Adrenal gland (tissue), 12 donors: ENCODE results near the gene KLK2. TPM values are rescaled to one million over a fixed set of nuclear protein-coding genes. Genes with fewer than 3 reads are reported as not detected.

ENCODE experiments used
- DNase-seq, 7 donors: peaks; one replicate each; pipeline ENCODE4 v3.0.0-alpha.2; 2019 to 2020
- H3K27ac ChIP-seq, 5 donors: fragments of 200-600 bp; sonication (generic) in 4 of 5; 1 replicate in 3 of 5; 2 replicates in 2 of 5; pipeline versions ENCODE4 v1.5.1 to v1.8.0; 2016 to 2020; ENCODE audit warnings: mild to moderate bottlenecking in 1 of 5
- H3K27me3 ChIP-seq: fragments of 200-600 bp; 2 replicates; pipeline ENCODE4 v1.8.0; 2021
- H3K36me3 ChIP-seq, 2 donors: fragments of 200-600 bp; replicated peaks in 1 of 2; 1 replicate in 1 of 2; 2 replicates in 1 of 2; pipeline versions ENCODE4 v1.5.1 to v1.8.0; 2018 to 2022
- H3K4me1 ChIP-seq, 2 donors: fragments of 200-600 bp; replicated peaks in 1 of 2; 1 replicate in 1 of 2; 2 replicates in 1 of 2; pipeline versions ENCODE4 v1.5.1 to v1.8.0; 2018 to 2021
- H3K4me3 ChIP-seq, 4 donors: fragments of 200-600 bp; sonication (generic) in 3 of 4; one replicate each; pipeline ENCODE4 v1.5.1; 2016 to 2018
- H3K9me3 ChIP-seq, 3 donors: fragments of 200-600 bp; sonication (generic) in 1 of 3; replicated peaks in 1 of 3; 1 replicate in 2 of 3; 2 replicates in 1 of 3; pipeline versions ENCODE4 v1.5.1 to v1.8.0; 2016 to 2021
- POLR2A ChIP-seq, 2 donors: fragments of 450-650 bp; IDR thresholded peaks; one replicate each; pipeline ENCODE4 v1.6.1; 2017; ENCODE audit warnings: antibody characterized with exemption in 2 of 2, mild to moderate bottlenecking in 2 of 2, moderate library complexity in 1 of 2
- WGBS, 4 donors: extraction: QIAGEN DNeasy Blood & Tissue Kit in 2 of 4; methylation state at CpG; one replicate each; pipeline versions ENCODE4 v1.1.5 to v1.1.7; 2013 to 2017; 5-methylcytosine and 5-hydroxymethylcytosine counted together
- intact Hi-C, 2 donors: fragments of 100-400 bp; cut with DNase I; formaldehyde crosslinking; loops; one replicate each; pipeline versions ENCODE4 v1.14.1 to v1.15.0; 2022 to 2023
- polyA plus RNA-seq, 3 donors: library from polyadenylated mRNA; stranded (reverse); fragments of 200-250 nt in 2 of 3; fragments of 350-450 nt in 1 of 3; fragmentation: Illumina TruSeq in 1 of 3; extraction: RNeasy Lipid Tissue Mini Kit (QIAGEN cat#74804) in 1 of 3; gene quantifications; one replicate each; pipeline ENCODE4 v1.2.3, GENCODE V29; 2013 to 2014
- total RNA-seq, 9 donors: library from RNA; depleted of rRNA in 4 of 9; stranded (reverse); fragments of >200 nt in 4 of 9; fragments of 120-200 nt in 1 of 9; fragmentation: NEBNext Ultra II Directional in 1 of 9; extraction: Animal tissue kit (Norgen Biotek cat#: 25700) in 1 of 9; gene quantifications; one replicate each; pipeline versions ENCODE4 v1.1.0 to v1.2.4, GENCODE V29; 2013 to 2023
- TF ChIP-seq, protein P1 (sequence below), 6 experiments: fragments of 450-650 bp in 4 of 6; fragments of 200-600 bp in 2 of 6; sonication (generic) in 1 of 6; IDR thresholded peaks; 1 replicate in 5 of 6; 2 replicates in 1 of 6; pipeline versions ENCODE4 v1.5.1 to v1.8.0; 2016 to 2021; ENCODE audit warnings: antibody characterized with exemption in 6 of 6, mild to moderate bottlenecking in 2 of 6, moderate library complexity in 1 of 6
- donor health status: healthy with polysubstance abuse.
- donor health status: Bipolar disorder and iron deficiency.
- donor health status: DM: yes; HTN: yes; CAD: no.
- donor health status: DM: no; HTN: no; CAD: no.
- donor health status: DM: no; HTN: no; CAD: no.
- donor health status: DM: yes; HTN: yes; CAD: no.

Gene KLK2
- total and polyA plus RNA-seq, 12 donors, result 0.20 to 0.61 TPM; not detected in 10

DNA sequence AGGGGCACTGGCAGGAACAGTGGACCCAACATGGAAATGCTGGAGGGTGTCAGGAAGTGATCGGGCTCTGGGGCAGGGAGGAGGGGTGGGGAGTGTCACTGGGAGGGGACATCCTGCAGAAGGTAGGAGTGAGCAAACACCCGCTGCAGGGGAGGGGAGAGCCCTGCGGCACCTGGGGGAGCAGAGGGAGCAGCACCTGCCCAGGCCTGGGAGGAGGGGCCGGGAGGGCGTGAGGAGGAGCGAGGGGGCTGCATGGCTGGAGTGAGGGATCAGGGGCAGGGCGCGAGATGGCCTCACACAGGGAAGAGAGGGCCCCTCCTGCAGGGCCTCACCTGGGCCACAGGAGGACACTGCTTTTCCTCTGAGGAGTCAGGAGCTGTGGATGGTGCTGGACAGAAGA, 4.1 kb downstream of the KLK2 start:
- DNase-seq, result no peak
- intact Hi-C loops, result no loop called here
- TF ChIP-seq POLR2A (IDR thresholded peaks at IDR 0.05), result no peak
- TF ChIP-seq, protein P1, sequence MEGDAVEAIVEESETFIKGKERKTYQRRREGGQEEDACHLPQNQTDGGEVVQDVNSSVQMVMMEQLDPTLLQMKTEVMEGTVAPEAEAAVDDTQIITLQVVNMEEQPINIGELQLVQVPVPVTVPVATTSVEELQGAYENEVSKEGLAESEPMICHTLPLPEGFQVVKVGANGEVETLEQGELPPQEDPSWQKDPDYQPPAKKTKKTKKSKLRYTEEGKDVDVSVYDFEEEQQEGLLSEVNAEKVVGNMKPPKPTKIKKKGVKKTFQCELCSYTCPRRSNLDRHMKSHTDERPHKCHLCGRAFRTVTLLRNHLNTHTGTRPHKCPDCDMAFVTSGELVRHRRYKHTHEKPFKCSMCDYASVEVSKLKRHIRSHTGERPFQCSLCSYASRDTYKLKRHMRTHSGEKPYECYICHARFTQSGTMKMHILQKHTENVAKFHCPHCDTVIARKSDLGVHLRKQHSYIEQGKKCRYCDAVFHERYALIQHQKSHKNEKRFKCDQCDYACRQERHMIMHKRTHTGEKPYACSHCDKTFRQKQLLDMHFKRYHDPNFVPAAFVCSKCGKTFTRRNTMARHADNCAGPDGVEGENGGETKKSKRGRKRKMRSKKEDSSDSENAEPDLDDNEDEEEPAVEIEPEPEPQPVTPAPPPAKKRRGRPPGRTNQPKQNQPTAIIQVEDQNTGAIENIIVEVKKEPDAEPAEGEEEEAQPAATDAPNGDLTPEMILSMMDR (IDR thresholded peaks at IDR 0.05), result no peak
- Histone ChIP-seq H3K4me1 (no peaks in the 10 kb centered on the region), H3K4me3 (no peak overlapping the region), H3K27ac (no peak overlapping the region), H3K27me3 (no peaks in the 10 kb centered on the region), H3K9me3 (no peaks in the 10 kb centered on the region), H3K36me3 (no peaks in the 10 kb centered on the region)
- 49 to 72% (median 54%) methylated on average over 8 of the region's 8 CpGs for WGBS, 4 donors

DNA sequence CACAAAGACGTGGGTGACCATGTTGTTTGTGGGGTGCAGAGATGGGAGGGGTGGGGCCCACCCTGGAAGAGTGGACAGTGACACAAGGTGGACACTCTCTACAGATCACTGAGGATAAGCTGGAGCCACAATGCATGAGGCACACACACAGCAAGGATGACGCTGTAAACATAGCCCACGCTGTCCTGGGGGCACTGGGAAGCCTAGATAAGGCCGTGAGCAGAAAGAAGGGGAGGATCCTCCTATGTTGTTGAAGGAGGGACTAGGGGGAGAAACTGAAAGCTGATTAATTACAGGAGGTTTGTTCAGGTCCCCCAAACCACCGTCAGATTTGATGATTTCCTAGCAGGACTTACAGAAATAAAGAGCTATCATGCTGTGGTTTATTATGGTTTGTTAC, 5.6 kb downstream of the KLK2 start:
- Histone ChIP-seq H3K9me3 (no peaks in the 10 kb centered on the region), H3K27ac (no peak overlapping the region), H3K27me3 (no peaks in the 10 kb centered on the region), H3K4me1 (no peaks in the 10 kb centered on the region), H3K36me3 (no peaks in the 10 kb centered on the region), H3K4me3 (no peak overlapping the region)
- 54 to 70% (median 67%) methylated on average over 5 of the region's 5 CpGs for WGBS, 4 donors
- no peak for TF ChIP-seq POLR2A (IDR thresholded peaks at IDR 0.05)
- TF ChIP-seq, protein P1 (IDR thresholded peaks at IDR 0.05), result no peak
- intact Hi-C loops, result no loop called here
- no peak for DNase-seq

DNA sequence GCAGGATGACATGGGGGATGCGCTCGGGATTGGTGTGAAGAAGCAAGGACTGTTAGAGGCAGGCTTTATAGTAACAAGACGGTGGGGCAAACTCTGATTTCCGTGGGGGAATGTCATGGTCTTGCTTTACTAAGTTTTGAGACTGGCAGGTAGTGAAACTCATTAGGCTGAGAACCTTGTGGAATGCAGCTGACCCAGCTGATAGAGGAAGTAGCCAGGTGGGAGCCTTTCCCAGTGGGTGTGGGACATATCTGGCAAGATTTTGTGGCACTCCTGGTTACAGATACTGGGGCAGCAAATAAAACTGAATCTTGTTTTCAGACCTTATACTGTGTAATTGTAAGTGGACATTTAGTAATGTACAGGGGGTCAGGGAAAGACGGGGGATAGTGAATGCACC, 7.0 kb downstream of the KLK2 start:
- no peaks in the 10 kb centered on the region for H3K4me1 ChIP-seq
- intact Hi-C loops, result no loop called here
- TF ChIP-seq, protein P1 (IDR thresholded peaks at IDR 0.05), result no peak
- TF ChIP-seq POLR2A (IDR thresholded peaks at IDR 0.05), result no peak
- no peaks in the 10 kb centered on the region for H3K27me3 ChIP-seq
- DNase-seq, result no peak
- no peaks in the 10 kb centered on the region for H3K9me3 ChIP-seq
- H3K27ac ChIP-seq, result no peak overlapping the region
- no peaks in the 10 kb centered on the region for H3K36me3 ChIP-seq
- no peak overlapping the region for H3K4me3 ChIP-seq
- 75 to 85% (median 80%) methylated on average over 5 of the region's 5 CpGs for WGBS, 4 donors

DNA sequence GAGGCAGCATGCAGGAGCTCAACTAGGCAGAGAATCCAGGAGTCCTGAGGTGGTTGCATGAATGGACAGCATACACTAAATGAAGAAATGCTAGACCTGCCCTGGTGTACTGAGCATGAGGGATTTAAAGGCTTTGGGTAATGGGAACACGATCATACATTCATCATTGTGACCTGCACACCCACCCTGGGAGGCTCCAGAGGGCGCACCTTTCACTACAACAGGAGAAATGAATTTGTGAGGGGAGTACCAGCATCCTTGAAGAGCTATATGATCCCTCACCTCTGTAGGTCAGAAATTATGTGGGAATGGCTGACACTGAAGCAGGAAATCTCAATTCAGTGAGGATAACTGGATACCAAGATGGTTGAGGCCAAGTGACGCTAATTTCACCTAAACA, 8.9 kb downstream of the KLK2 start:
- Histone ChIP-seq H3K27me3 (no peaks in the 10 kb centered on the region), H3K9me3 (no peaks in the 10 kb centered on the region), H3K4me3 (no peak overlapping the region), H3K27ac (no peak overlapping the region), H3K36me3 (no peaks in the 10 kb centered on the region), H3K4me1 (no peaks in the 10 kb centered on the region)
- no peak for DNase-seq
- TF ChIP-seq, protein P1 (IDR thresholded peaks at IDR 0.05), result no peak
- no peak for TF ChIP-seq POLR2A (IDR thresholded peaks at IDR 0.05)
- 48 to 80% (median 79%) methylated on average over 3 of the region's 3 CpGs for WGBS, 4 donors
- intact Hi-C loops, result no loop called here
